Ovary (tissue), 9 donors: ENCODE data around the gene CRYGN. TPM values are rescaled to one million over a fixed set of nuclear protein-coding genes. Genes with fewer than 3 reads are reported as not detected.

Experiments
- DNase-seq, 5 donors: peaks; one replicate each; pipeline ENCODE4 v3.0.0-alpha.2; 2019 to 2020
- H3K27ac ChIP-seq, 2 donors: fragments of 200-600 bp; one replicate each; pipeline versions ENCODE4 v1.5.1 to v1.8.0; 2019 to 2022
- H3K27me3 ChIP-seq: fragments of 200-600 bp; one replicate; pipeline ENCODE4 v1.8.0; 2022
- H3K36me3 ChIP-seq: fragments of 200-600 bp; sonication (generic); one replicate; pipeline ENCODE4 v1.5.1; 2019
- H3K4me1 ChIP-seq: one replicate; pipeline ENCODE4 v1.8.1; 2013; ENCODE audit warnings: mild to moderate bottlenecking, moderate library complexity; ENCODE audit not compliant: insufficient read depth
- H3K4me3 ChIP-seq: fragments of 200-600 bp; sonication (generic); one replicate; pipeline ENCODE4 v1.5.1; 2017
- H3K9me3 ChIP-seq, 2 donors: fragments of 200-600 bp in 1 of 2; sonication (generic) in 1 of 2; one replicate each; pipeline versions ENCODE4 v1.5.1 to v1.8.1; 2013 to 2019; ENCODE audit warnings: mild to moderate bottlenecking in 1 of 2, moderate library complexity in 1 of 2
- EP300 ChIP-seq: sonication (generic); formaldehyde crosslinking; IDR thresholded peaks from one replicate; pipeline ENCODE4 v1.6.1; 2017; ENCODE audit warnings: antibody characterized with exemption
- POLR2A ChIP-seq: fragments of 450-650 bp; IDR thresholded peaks from one replicate; pipeline ENCODE4 v1.6.1; 2017; ENCODE audit warnings: antibody characterized with exemption, mild to moderate bottlenecking, moderate library complexity
- WGBS, 3 donors: extraction: QIAGEN DNeasy Blood & Tissue Kit in 1 of 3; methylation state at CpG; one replicate each; pipeline versions ENCODE4 v1.1.5 to v1.1.7; 2013 to 2017; 5-methylcytosine and 5-hydroxymethylcytosine counted together
- intact Hi-C, 4 donors: fragments of 100-400 bp; cut with DNase I; formaldehyde crosslinking; loops; one replicate each; pipeline versions ENCODE4 v1.11.0 to v1.15.1; 2022 to 2023
- polyA plus RNA-seq, 2 donors: library from polyadenylated mRNA; stranded (reverse); fragments of 200-250 nt in 1 of 2; fragments of 350-450 nt in 1 of 2; fragmentation: Illumina TruSeq in 1 of 2; extraction: RNeasy Lipid Tissue Mini Kit (QIAGEN cat#74804) in 1 of 2; gene quantifications; one replicate each; pipeline ENCODE4 v1.2.3, GENCODE V29; 2013 to 2014
- total RNA-seq, 7 donors: library from RNA; depleted of rRNA in 2 of 7; stranded (reverse); fragments of >200 nt in 2 of 7; fragmentation: NEBNext Ultra II Directional in 3 of 7; extraction: Animal tissue kit (Norgen Biotek cat#: 25700) in 3 of 7; gene quantifications; one replicate each; pipeline versions ENCODE4 v1.1.0 to v1.2.4, GENCODE V29; 2016 to 2023
- TF ChIP-seq, protein P1 (sequence below), 3 donors: fragments of 450-650 bp in 2 of 3; fragments of 200-600 bp in 1 of 3; IDR thresholded peaks; one replicate each; pipeline versions ENCODE4 v1.5.1 to v1.8.0; 2016 to 2022; ENCODE audit warnings: antibody characterized with exemption in 3 of 3, mild to moderate bottlenecking in 1 of 3
- donor health status: DM: no; HTN: no; CAD: no; lungs with moderate emphysema.
- donor health status: DM: no; HTN: no; CAD: no.
- donor health status: Bipolar disorder and iron deficiency.
- donor health status: DM: yes; HTN: yes; CAD: no.
- donor health status: DM: no; HTN: no; CAD: no.
- donor health status: DM: yes; HTN: yes; CAD: no.

The CRYGN gene
- total and polyA plus RNA-seq, 9 donors: 0.24 to 2.3 (median 0.67) TPM; not detected in 2

DNA sequence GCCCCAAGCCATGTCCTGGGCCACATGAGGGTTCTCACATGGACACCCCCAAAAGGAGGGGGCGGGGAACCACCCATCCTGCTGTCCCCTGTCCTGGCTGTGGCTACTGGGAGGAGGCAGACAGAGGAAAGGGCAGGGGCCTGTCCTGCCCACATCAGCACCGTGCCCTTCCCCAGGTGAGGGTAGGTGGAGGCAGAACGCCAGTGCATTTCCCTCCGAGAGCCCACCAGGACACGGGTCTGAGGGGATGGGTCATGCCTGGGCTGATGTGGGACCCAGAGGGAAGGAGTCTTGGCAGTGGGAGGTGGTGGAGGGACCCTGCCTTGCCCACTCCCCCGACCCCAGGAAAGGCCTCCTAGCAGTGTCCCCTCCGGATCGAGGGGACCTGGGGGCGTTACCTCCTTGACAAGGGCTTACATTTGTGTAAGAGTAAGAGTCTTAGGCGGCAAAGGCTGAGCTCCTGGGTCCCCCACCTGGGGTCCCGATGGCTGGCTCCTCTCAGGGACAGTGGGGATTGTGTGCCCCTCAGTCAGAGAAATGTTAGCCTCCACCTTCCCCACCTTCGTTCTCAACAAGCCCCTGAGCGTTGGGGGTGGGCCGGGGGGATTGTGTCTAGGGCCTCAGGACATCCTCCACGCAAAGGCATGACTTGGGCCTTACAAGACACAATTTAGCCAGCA, 6.1 kb downstream of the CRYGN start:
- WGBS, 3 donors: 93 to 95% (median 94%) methylated on average over 15 of the region's 15 CpGs
- Histone ChIP-seq H3K4me1 (peaks cover 7% of the 10 kb centered on the region), H3K36me3 (no peaks in the 10 kb centered on the region), H3K27ac (no peak overlapping the region), H3K4me3 (no peak overlapping the region), H3K9me3 (no peaks in the 10 kb centered on the region), H3K27me3 (no peaks in the 10 kb centered on the region)
- peak in 3 of 5 donors; percentile 17 to 28 (median 19) for DNase-seq
- no peak for TF ChIP-seq EP300
- no peak for TF ChIP-seq POLR2A
- TF ChIP-seq, protein P1, sequence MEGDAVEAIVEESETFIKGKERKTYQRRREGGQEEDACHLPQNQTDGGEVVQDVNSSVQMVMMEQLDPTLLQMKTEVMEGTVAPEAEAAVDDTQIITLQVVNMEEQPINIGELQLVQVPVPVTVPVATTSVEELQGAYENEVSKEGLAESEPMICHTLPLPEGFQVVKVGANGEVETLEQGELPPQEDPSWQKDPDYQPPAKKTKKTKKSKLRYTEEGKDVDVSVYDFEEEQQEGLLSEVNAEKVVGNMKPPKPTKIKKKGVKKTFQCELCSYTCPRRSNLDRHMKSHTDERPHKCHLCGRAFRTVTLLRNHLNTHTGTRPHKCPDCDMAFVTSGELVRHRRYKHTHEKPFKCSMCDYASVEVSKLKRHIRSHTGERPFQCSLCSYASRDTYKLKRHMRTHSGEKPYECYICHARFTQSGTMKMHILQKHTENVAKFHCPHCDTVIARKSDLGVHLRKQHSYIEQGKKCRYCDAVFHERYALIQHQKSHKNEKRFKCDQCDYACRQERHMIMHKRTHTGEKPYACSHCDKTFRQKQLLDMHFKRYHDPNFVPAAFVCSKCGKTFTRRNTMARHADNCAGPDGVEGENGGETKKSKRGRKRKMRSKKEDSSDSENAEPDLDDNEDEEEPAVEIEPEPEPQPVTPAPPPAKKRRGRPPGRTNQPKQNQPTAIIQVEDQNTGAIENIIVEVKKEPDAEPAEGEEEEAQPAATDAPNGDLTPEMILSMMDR (IDR thresholded peaks at IDR 0.05): no peak
- intact Hi-C loops: no loop called here

DNA sequence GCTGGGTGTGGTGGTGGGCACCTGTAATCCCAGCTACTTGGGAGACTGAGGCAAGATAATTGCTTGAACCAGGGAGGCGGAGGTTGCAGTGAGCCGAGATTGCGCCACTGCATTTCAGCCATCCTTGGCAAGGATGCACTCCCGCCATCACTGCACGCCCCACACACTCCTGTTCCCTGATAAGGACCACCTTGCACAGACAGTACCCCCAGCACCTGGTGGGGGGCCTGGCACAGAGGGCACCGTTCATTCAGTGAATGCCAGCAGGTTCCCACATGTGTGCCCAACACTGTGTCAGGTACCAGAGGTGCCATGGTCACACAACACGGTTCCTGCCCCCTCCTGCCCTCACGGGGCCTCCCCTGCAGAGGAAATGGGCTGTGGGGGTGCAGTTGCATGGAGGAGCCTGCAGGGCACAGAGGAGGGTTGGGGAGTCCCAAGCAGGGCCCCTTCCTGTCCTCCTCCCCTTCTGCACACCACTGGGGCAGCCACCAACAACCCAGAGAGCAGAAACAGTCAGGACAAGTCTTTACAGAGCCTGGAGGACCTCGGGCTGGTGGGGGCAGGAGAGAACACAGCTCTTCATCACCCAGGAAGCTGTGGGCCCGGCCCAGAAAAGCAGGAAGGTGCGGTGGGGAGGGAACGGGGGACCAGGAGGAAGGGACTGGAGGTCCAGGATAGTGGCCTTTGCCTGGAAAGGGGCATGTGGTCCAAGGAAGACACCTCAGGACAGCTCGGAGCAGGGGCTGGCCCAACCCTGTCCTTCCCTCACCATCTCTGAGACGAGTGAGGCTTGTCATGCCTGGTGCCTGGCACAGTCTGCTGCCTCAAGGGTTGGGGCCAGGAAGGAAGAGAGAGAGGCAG, 7.1 kb downstream of the CRYGN start:
- no peak overlapping the region for H3K27ac ChIP-seq
- intact Hi-C loops: no loop called here
- TF ChIP-seq EP300: no peak
- TF ChIP-seq, protein P1 (IDR thresholded peaks at IDR 0.05): no peak
- TF ChIP-seq POLR2A: no peak
- peak in 3 of 5 donors; percentile 14 to 27 (median 17) for DNase-seq
- H3K9me3 ChIP-seq: no peaks in the 10 kb centered on the region
- H3K36me3 ChIP-seq: no peaks in the 10 kb centered on the region
- H3K4me1 ChIP-seq: peaks cover 7% of the 10 kb centered on the region
- 79 to 87% (median 86%) methylated on average over 14 of the region's 14 CpGs for WGBS, 3 donors
- no peaks in the 10 kb centered on the region for H3K27me3 ChIP-seq
- no peak overlapping the region for H3K4me3 ChIP-seq

DNA sequence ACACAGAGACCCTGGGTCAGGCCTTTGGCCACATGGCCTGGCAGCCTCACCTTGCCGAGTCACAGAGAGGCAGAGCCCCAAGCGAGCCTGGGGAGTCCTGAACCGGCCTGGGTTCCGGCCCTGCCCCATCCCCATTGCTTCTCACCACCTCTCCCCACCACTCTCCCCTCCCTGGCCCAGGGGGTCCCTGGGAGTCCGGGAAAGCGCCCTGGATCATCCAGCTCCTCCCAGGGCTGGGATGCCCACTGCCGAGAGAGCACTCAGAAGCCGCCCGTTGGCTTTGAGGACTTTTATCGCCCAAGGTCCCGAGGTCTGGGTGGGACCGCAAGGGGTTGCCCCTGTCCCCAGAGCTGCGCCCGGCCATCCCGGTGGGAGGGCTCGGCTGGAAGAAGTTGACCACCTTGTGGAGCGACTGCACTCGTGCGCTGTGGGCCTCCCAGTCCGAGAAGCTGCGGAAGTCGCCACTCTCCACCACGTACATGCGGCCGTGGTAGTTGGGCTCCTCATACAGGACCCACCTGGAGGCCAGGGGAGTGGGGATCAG, 8.1 kb downstream of the CRYGN start:
- DNase-seq: peak in 2 of 5 donors; percentile 12 to 38
- Histone ChIP-seq H3K27ac (no peak overlapping the region), H3K36me3 (no peaks in the 10 kb centered on the region), H3K4me1 (peaks cover 6% of the 10 kb centered on the region), H3K9me3 (no peaks in the 10 kb centered on the region), H3K4me3 (no peak overlapping the region), H3K27me3 (no peaks in the 10 kb centered on the region)
- no peak for TF ChIP-seq EP300
- intact Hi-C loops: no loop called here
- 96 to 99% (median 97%) methylated on average over 14 to 25 of the region's 25 CpGs for WGBS, 3 donors

DNA sequence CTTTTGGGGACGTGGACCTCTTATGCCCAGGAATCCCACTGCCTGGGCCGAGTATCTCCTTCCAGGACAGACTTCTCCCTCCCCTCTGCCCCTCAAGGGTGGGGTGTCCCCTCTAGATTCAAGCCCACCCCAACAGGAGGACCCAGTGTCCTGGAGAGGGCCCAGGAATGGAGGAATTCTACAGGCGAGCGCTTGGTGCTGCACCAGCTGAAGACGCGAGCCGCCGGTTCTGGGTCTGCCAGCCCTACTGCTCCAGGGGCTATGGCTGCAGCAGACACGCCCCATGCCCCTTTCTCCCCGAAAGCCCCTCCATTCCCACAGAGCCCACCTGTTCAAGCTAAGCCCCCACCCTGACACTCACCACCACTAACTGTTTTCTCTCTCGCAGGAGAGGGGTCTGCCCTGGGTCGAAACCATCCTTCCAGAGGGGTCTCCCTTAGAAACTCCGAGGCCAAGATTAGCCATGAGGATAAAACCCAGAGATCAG, 8.6 kb downstream of the CRYGN start:
- Histone ChIP-seq H3K4me3 (no peak overlapping the region), H3K9me3 (no peaks in the 10 kb centered on the region), H3K36me3 (no peaks in the 10 kb centered on the region), H3K4me1 (peaks cover 5% of the 10 kb centered on the region), H3K27ac (no peak overlapping the region), H3K27me3 (no peaks in the 10 kb centered on the region)
- intact Hi-C loops: no loop called here
- 96 to 98% (median 97%) methylated on average over 13 of the region's 13 CpGs for WGBS, 3 donors
- no peak for TF ChIP-seq POLR2A
- TF ChIP-seq EP300: no peak
- TF ChIP-seq, protein P1 (IDR thresholded peaks at IDR 0.05): no peak
- peak in 3 of 5 donors; percentile 7 to 30 (median 21) for DNase-seq
